Choroid plexus epithelial cell (primary cell): ENCODE measurements around the gene LRFN4.

Experiments
- DNase-seq: peaks from one replicate; pipeline ENCODE4 v3.0.0-alpha.2; 2010; ENCODE audit warnings: low read depth
- H3K4me3 ChIP-seq: 2 replicates; pipeline ENCODE4 v1.5.1; 2011; ENCODE audit warnings: low read depth, mild to moderate bottlenecking, control low read depth, low read length, moderate library complexity
- TF ChIP-seq, protein P1 (sequence below): conservative IDR thresholded peaks from 2 replicates; pipeline ENCODE4 v1.5.1; 2011; ENCODE audit warnings: low read depth, mild to moderate bottlenecking, control low read depth, inconsistent platforms, low read length, moderate library complexity

Gene LRFN4

DNA sequence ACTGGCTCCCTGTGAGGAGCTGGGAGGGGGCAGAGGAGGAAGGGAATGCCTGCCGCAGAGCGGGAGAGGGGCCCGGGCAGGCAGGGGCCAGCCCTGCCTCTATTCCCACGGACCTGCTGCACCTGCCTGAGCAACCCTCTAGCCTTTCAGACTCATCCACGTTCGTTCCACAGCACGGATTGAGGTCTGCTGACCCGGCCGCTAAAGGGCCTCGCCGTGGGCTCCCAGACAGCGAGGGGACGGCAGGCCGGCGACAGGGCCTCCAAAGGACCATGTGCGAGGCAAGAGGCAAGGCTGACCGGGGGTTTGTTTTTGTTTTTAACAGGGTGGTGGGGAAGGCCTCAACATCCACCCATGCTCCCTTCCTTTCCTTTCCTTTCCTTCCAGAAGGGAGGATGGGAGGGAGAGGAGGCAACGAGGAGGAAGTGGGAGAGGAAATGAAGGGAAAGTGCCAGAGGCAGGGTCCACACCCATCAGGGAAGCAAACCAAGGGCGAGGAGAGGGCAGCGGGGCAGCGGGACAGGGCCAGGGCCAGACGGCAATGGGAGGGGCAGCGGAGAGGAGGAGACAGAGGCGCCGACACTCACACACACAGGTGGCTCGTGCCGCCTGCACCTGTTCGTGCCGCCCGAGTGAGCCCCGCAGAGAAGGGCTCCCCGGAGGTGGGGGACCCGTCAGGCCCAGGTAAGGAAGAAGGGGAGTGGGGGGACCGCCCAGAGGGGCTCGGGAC is 7.5 kb downstream of the LRFN4 start:
- TF ChIP-seq, protein P1, sequence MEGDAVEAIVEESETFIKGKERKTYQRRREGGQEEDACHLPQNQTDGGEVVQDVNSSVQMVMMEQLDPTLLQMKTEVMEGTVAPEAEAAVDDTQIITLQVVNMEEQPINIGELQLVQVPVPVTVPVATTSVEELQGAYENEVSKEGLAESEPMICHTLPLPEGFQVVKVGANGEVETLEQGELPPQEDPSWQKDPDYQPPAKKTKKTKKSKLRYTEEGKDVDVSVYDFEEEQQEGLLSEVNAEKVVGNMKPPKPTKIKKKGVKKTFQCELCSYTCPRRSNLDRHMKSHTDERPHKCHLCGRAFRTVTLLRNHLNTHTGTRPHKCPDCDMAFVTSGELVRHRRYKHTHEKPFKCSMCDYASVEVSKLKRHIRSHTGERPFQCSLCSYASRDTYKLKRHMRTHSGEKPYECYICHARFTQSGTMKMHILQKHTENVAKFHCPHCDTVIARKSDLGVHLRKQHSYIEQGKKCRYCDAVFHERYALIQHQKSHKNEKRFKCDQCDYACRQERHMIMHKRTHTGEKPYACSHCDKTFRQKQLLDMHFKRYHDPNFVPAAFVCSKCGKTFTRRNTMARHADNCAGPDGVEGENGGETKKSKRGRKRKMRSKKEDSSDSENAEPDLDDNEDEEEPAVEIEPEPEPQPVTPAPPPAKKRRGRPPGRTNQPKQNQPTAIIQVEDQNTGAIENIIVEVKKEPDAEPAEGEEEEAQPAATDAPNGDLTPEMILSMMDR = no peak
- H3K4me3 ChIP-seq = no peak overlapping the region
- no peak for DNase-seq

DNA sequence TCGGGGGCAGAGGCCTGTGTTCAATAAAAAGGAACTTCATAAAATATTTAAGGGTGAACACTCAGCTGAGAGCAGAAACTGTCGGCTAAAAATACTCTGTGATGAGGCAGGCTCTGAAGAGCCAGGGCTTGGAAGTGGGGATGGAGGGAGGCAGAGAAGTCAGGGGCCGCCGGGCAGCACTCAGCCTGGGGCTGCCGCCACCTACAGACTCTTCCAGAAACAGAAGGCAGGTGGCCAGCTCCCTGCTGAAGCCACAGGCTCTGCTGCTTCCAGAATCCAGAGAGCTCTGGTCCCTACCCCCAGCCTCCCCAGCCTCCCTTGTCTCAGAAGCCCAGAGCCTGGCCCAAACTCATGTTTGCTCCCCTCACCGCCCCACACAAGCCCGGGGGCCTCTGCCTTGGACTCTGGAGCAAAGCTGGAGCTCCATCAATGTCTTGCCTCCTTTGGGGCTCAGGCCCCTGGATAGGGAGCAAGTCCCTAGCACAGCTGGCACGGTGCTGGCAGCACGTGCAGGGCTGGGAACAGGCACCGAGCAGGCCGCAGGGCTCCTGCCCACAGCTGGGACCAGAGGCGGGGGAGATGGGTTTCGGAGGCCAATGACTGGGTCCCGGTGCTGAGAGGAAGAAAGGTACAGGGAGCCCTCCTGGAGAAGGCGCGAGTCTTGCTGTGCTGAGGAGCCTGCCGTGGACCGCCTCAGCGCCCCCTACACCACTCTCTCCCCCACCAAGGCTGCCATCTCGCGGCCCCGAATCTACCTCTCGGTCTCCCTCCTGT is 8.2 kb downstream of the LRFN4 start:
- DNase-seq = no peak
- TF ChIP-seq, protein P1 = peak; percentile 20
- H3K4me3 ChIP-seq = no peak overlapping the region

DNA sequence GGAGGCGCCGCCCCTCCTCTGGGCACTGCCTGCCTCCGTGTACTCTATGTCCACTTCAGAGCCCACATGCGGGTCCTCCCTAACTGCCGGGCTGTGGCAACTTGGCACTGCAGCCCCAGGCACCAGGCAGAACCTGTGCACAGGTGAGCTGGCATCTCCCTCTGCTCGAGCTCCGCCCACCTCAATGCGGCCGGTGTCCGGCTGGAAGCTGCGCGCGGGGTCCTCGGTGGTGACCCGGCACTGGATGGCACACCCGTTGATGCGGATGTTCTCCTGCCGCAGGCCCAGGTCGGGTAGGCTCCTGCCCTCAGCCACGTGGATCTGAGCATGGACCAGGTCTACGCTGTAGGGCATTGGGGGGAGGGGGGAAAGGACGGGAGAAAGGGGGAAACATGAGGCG is 9.1 kb downstream of the LRFN4 start:
- no peak for DNase-seq
- TF ChIP-seq, protein P1 = no peak
- H3K4me3 ChIP-seq = no peak overlapping the region

DNA sequence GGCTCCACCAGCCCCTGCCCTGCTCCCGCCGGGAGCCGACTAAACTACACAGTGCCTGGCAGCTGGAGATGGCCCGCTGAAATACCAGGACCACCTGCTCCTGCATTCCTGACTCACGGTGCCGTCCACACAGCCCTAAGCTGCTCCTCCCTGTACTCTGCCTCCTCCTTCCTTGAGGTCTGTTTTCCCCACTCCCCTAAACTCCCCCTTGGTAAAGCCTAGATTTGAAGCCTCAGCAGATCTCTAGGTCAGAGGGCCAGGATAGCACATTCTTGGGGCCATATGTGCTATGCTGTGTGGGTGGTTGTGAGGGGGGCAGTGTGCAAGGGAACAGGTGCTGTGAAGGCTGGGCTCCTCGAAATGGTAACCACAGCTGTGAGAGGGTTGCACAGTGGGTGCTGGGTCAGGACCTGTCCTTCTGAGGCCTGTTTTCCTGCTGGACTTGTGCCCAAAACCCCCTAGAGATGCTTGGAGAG is 9.7 kb downstream of the LRFN4 start:
- H3K4me3 ChIP-seq = no peak overlapping the region
- TF ChIP-seq, protein P1 = no peak
- DNase-seq = peak; percentile 39

DNA sequence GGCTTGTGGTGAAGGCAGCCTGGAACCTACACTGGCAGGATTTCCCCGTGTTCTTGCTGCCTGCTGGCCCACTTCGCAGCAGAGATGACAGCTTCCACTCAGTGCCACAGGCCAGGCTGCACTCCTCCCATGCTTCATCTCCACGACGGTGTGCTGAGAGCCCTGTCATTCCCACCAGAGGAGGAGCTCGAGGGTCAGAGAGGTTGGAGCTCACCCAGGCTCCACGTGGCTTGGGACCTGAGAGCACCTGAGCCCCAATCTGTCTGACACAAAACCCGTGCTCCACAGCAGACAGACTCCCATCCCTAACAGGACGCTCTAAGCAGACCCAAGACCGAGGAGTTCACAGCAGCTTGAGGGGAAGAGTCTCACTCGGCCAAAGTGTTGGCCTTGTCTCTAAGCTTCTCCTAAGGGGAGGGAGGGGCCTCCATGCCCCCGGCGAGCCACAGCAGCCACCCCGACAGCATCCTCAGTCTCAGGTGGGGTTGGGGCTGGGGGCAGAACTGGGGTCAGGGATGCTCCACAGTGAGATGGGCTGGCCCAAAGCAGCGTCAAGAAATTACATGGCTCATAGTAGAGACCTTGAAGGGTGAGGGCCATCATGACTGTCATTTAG is 10.7 kb downstream of the LRFN4 start:
- DNase-seq = no peak
- H3K4me3 ChIP-seq = no peak overlapping the region
- TF ChIP-seq, protein P1 = peak; percentile 2

DNA sequence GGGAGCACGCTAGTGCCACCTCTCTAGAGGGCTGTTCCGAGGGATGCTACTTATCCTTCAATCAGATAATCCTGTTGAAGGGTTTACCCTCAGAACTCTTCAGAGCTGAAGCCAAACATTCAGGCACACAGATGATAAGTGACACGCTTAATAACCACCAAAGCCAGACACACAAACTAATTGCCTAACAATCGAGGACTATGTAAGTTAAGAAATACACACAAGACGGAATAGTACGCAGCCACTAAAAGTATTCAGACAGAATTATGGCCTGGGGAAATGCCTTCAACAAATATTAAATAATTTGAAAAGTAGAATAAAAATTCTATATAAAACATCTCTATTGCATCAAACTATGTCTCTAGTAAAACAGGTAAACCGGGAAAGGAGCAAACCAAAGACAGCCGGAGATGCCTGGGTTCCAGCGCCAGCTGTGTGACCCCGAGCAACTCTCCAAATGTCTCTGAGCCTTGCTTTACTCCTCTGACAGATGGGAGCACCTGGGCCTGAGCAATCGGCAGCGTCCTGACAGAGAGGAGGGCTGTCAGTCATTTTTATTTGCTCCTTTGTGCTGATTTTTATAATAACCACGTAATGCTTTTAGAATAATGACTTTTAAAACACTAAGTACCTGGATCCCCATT is 11.3 kb downstream of the LRFN4 start:
- H3K4me3 ChIP-seq = no peak overlapping the region
- TF ChIP-seq, protein P1 = no peak
- no peak for DNase-seq
